ENCODE results near the gene PXMP4.

Gene PXMP4

GRCh38 chr20:33746325-33746998 is 26.4 kb upstream of the PXMP4 start (continued):
- no peak for TF ChIP-seq TCF7L2 (IDR thresholded peaks at IDR 0.05; ENCODE audit: borderline replicate concordance, low read depth, low read length)
- no peak for TF ChIP-seq PRDM4 (tag by site-specific recombination; IDR thresholded peaks at IDR 0.05)
- no peak for TF ChIP-seq ZNF544 (tag by site-specific recombination; IDR thresholded peaks at IDR 0.05)
- no peak for TF ChIP-seq ZNF548 (tag by site-specific recombination; IDR thresholded peaks at IDR 0.05)
- no peak for TF ChIP-seq PRDM1 (tag by site-specific recombination; IDR thresholded peaks at IDR 0.05)
- no peak for TF ChIP-seq ZNF776 (tag by site-specific recombination; IDR thresholded peaks at IDR 0.05; ENCODE audit: borderline replicate concordance)
- no peak for TF ChIP-seq ZNF426 (tag by site-specific recombination; IDR thresholded peaks at IDR 0.05)
- TF ChIP-seq MZF1 (tag by site-specific recombination; IDR thresholded peaks at IDR 0.05; ENCODE audit: borderline replicate concordance), result no peak
- TF ChIP-seq REST (tag by site-specific recombination; IDR thresholded peaks at IDR 0.05), result no peak
- no peak for TF ChIP-seq ZNF555 (tag by site-specific recombination; conservative IDR thresholded peaks at IDR 0.05)

DNA sequence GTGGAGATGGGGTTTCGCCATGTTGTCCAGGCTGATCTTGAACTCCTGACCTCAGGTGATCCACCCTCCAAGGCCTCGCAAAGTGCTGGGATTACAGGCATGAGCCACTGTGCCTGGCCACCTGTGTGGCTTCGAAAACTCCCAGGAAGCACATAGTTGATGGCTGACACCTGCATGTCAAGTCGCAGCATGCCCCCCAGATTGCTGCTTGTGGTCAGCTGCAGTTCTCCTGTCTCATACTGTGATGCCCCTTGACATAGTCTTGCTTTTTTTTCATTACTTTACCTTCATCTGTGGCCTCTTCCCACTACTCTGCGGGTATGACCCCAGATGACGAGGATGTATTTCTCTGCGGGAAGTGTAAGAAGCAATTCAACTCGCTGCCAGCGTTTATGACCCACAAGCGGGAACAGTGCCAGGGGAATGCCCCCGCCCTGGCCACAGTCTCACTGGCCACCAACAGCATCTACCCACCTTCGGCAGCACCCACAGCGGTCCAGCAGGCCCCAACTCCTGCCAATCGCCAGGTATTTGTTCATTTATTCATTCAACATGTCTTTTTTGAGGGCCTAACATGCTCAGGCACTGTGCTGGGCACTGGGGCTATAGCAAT is 24.8 kb upstream of the PXMP4 start:
- CTCF ChIA-PET, result no interaction called here
- H3K4me3 ChIP-seq (ENCODE audit: low read depth, low read length), result no peak overlapping the region
- no peaks in the 10 kb centered on the region for H3K9me3 ChIP-seq (ENCODE audit: control insufficient read depth, insufficient read depth, low read depth, low read length)
- H3K27ac ChIP-seq (ENCODE audit: extremely low read depth, low read depth, low read length), result no peak overlapping the region
- POLR2A ChIA-PET, result no interaction called here
- no peak for TF ChIP-seq SP3 (tag by site-specific recombination; IDR thresholded peaks at IDR 0.05)
- TF ChIP-seq, protein P1, sequence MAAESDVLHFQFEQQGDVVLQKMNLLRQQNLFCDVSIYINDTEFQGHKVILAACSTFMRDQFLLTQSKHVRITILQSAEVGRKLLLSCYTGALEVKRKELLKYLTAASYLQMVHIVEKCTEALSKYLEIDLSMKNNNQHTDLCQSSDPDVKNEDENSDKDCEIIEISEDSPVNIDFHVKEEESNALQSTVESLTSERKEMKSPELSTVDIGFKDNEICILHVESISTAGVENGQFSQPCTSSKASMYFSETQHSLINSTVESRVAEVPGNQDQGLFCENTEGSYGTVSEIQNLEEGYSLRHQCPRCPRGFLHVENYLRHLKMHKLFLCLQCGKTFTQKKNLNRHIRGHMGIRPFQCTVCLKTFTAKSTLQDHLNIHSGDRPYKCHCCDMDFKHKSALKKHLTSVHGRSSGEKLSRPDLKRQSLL (tag by site-specific recombination; IDR thresholded peaks at IDR 0.05), result no peak
- TF ChIP-seq ZNF121 (tag by site-specific recombination; IDR thresholded peaks at IDR 0.05), result no peak
- TF ChIP-seq ZNF76 (tag by site-specific recombination; IDR thresholded peaks at IDR 0.05; ENCODE audit: borderline replicate concordance, low read depth), result no peak
- TF ChIP-seq, protein P2, sequence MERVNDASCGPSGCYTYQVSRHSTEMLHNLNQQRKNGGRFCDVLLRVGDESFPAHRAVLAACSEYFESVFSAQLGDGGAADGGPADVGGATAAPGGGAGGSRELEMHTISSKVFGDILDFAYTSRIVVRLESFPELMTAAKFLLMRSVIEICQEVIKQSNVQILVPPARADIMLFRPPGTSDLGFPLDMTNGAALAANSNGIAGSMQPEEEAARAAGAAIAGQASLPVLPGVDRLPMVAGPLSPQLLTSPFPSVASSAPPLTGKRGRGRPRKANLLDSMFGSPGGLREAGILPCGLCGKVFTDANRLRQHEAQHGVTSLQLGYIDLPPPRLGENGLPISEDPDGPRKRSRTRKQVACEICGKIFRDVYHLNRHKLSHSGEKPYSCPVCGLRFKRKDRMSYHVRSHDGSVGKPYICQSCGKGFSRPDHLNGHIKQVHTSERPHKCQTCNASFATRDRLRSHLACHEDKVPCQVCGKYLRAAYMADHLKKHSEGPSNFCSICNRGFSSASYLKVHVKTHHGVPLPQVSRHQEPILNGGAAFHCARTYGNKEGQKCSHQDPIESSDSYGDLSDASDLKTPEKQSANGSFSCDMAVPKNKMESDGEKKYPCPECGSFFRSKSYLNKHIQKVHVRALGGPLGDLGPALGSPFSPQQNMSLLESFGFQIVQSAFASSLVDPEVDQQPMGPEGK (tag by site-specific recombination; IDR thresholded peaks at IDR 0.05), result no peak
- TF ChIP-seq IKZF3 (tag by site-specific recombination; IDR thresholded peaks at IDR 0.05), result no peak
- TF ChIP-seq ZNF426 (tag by site-specific recombination; IDR thresholded peaks at IDR 0.05), result no peak
- TF ChIP-seq ZNF664 (tag by site-specific recombination; IDR thresholded peaks at IDR 0.05), result no peak
- TF ChIP-seq ZFP69B (tag by site-specific recombination; IDR thresholded peaks at IDR 0.05), result no peak
- H3K4me1 ChIP-seq (ENCODE audit: control insufficient read depth, insufficient read depth, low read length), result no peaks in the 10 kb centered on the region
- no peaks in the 10 kb centered on the region for H3K36me3 ChIP-seq (ENCODE audit: control insufficient read depth in 2 of 2, insufficient read depth in 1 of 2, low read length in 2 of 2)

Data from HEK293 (cell line).